RWPE2 (cell line): ENCODE measurements around the gene PXN.
A peak's percentile ranks its signal among the peaks of the same experiment; 100 is the strongest.

Experiments used
- ATAC-seq: fragments of 200-7000 bp; cut with Tn5 transposase; 3 replicates; pipeline ENCODE4 v1.9.1; 2021; ENCODE audit warnings: low read depth
- DNase-seq: peaks from one replicate; pipeline ENCODE4 v3.0.0-alpha.2; 2020; ENCODE audit warnings: low spot score
- H3K27ac ChIP-seq: fragments of 450-650 bp; 2 replicates; pipeline ENCODE4 v1.5.1; 2017; ENCODE audit warnings: mild to moderate bottlenecking; ENCODE audit not compliant: poor library complexity, severe bottlenecking
- H3K27me3 ChIP-seq: fragments of 250-450 bp; sonication (Bioruptor Pico); 2 replicates; pipeline ENCODE4 v1.5.1; 2021; ENCODE audit warnings: mild to moderate bottlenecking, moderate library complexity; ENCODE audit not compliant: insufficient read depth, poor library complexity, severe bottlenecking
- H3K36me3 ChIP-seq: fragments of 250-450 bp; sonication (Bioruptor Pico); 2 replicates; pipeline ENCODE4 v1.5.1; 2020; ENCODE audit warnings: low read depth, mild to moderate bottlenecking, moderate library complexity
- H3K4me1 ChIP-seq: fragments of 250-450 bp; sonication (Bioruptor Pico); 2 replicates; pipeline ENCODE4 v1.5.1; 2021; ENCODE audit warnings: mild to moderate bottlenecking, moderate library complexity; ENCODE audit not compliant: insufficient read depth, poor library complexity, severe bottlenecking
- H3K4me3 ChIP-seq: fragments of 250-450 bp; sonication (Bioruptor Pico); 2 replicates; pipeline ENCODE4 v1.5.1; 2021; ENCODE audit warnings: mild to moderate bottlenecking, moderate library complexity; ENCODE audit not compliant: severe bottlenecking
- H3K9me3 ChIP-seq: fragments of 250-450 bp; sonication (Bioruptor Pico); 2 replicates; pipeline ENCODE4 v1.5.1; 2021; ENCODE audit warnings: mild to moderate bottlenecking, moderate library complexity; ENCODE audit not compliant: severe bottlenecking
- TF ChIP-seq, protein P1 (sequence below): fragments of 450-650 bp; IDR thresholded peaks from one replicate; pipeline ENCODE4 v1.5.1; 2017; ENCODE audit warnings: mild to moderate bottlenecking, moderate library complexity; ENCODE audit not compliant: poor library complexity, severe bottlenecking

The PXN gene

DNA sequence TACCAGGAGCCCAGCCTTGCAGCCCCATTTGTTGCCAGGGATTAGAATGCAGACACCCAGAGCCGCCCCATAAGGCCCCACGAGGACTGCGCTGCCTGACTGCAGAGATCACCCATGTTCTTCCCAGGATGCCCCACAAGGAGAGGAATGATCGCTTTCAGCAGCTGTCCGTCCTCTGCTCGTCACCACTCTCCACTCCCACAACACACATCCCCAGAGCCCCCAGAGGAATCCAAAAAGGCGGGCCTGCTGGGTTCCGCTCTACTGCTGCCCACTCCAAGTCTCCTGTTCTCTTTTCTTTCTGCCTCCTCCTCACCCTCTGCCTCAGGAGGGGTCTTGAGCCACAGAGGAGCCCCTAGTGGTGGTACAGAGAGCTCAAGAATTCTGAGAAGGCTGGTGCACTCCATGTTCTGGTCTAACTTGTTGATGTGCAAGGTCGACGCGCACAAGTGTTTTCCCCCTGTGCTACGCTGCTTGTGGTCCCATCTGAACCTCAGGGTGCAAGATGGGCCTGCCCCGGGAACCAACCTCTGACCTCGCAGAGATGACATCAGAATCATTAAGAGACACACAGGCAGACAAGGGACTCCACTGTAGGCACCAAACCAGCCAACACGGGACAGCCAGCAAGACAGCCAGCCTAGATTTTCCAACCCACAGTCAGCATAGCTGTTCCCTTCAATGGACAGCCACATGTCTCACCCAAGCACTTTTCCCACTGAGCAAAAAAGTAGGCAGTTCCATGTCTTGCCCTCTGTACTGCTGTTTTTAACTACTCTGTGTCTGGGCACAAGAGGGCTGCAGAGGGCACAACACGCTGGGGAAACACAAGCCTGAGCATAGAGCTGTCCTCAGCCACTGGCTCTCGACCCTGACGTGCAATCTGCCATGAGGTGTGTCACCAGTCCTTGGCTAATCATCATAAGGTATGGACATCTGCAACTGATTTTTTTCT, 29.9 kb downstream of the PXN start:
- peaks cover 22% of the 10 kb centered on the region for H3K36me3 ChIP-seq
- TF ChIP-seq, protein P1, sequence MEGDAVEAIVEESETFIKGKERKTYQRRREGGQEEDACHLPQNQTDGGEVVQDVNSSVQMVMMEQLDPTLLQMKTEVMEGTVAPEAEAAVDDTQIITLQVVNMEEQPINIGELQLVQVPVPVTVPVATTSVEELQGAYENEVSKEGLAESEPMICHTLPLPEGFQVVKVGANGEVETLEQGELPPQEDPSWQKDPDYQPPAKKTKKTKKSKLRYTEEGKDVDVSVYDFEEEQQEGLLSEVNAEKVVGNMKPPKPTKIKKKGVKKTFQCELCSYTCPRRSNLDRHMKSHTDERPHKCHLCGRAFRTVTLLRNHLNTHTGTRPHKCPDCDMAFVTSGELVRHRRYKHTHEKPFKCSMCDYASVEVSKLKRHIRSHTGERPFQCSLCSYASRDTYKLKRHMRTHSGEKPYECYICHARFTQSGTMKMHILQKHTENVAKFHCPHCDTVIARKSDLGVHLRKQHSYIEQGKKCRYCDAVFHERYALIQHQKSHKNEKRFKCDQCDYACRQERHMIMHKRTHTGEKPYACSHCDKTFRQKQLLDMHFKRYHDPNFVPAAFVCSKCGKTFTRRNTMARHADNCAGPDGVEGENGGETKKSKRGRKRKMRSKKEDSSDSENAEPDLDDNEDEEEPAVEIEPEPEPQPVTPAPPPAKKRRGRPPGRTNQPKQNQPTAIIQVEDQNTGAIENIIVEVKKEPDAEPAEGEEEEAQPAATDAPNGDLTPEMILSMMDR = peak; percentile 8
- no peaks in the 10 kb centered on the region for H3K27me3 ChIP-seq
- DNase-seq (no peak), ATAC-seq (no peak)
- no peak overlapping the region for H3K4me3 ChIP-seq
- H3K4me1 ChIP-seq = peaks cover 97% of the 10 kb centered on the region
- no peaks in the 10 kb centered on the region for H3K9me3 ChIP-seq
- peak overlapping the region; percentile 100 for H3K27ac ChIP-seq

DNA sequence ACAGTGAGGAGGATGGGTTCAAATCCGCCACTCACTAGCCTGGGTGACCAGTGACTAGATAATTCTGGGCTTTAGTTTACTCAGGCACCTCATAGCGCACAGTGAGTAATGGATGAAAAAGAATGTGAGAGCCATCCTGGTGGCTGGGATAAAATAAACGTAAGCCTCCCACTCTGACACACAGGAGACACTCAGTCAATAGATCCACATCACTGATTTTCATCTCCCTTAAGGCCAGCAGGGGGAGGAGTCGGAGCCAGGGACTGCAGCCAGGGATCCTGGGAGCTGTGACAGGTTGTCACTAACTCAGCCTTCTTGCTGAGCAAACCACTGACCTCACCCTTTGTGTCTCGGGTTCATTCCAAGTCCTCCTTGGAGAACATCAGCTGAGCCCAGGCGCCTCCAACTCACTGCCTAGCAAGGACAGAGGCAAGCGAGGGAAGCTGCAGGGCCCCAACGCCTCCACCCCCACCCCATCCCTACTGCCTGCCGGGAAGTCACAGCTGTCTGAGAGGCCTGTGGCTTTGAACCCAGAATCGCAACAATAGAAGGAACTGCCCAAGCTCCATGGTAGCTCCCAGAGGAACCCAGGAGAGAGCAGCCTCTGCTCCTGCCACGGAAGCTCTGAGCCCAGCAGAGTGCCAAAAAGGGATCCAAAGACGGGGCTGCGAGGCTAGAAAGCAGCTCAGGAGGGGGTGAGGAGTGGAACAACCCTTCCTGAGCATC, 30.7 kb downstream of the PXN start:
- Histone ChIP-seq H3K36me3 (peaks cover 22% of the 10 kb centered on the region), H3K27ac (peak overlapping the region; percentile 100), H3K4me1 (peaks cover 97% of the 10 kb centered on the region), H3K9me3 (no peaks in the 10 kb centered on the region), H3K27me3 (no peaks in the 10 kb centered on the region), H3K4me3 (no peak overlapping the region)
- DNase-seq (no peak), ATAC-seq (peak; percentile 11)
- TF ChIP-seq, protein P1 = peak; percentile 50

DNA sequence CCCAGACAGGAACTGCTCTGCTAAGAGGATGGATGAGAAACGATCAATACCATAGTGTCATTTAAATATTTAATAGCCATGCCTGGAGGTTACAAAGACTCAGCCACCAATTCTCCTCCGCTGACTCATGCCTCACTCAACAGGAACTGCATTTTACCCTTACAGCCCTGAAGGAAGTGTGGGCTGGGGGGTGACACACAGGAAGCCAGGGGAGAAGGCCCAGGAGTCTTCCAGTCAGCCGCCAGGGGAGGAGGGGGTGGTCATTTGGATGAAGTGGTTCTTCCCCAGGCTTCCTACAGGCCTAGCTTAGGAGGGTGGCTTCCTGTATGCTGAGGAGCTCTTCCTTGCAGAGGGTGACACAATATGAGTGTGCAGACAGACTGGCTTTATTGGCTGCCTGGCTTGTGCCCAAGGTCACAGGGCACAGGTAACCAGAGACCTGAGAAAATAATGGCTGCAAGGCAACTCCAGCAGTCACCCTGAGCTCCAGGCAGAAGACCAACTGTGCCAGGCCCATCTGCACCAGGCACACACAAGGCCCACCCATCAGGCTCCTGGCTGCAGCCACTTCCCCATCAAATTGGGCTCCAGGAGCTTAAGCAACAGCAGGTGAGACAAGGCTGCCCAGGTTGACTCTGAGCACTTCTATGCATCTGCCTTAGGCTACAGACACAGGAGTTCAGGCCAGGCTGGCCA, 34.1 kb downstream of the PXN start:
- Histone ChIP-seq H3K27ac (peak overlapping the region; percentile 100), H3K36me3 (peaks cover 33% of the 10 kb centered on the region), H3K9me3 (no peaks in the 10 kb centered on the region), H3K27me3 (no peaks in the 10 kb centered on the region), H3K4me1 (peaks cover 97% of the 10 kb centered on the region), H3K4me3 (no peak overlapping the region)
- DNase-seq (peak; percentile 99), ATAC-seq (peak; percentile 66)
- TF ChIP-seq, protein P1 = no peak

DNA sequence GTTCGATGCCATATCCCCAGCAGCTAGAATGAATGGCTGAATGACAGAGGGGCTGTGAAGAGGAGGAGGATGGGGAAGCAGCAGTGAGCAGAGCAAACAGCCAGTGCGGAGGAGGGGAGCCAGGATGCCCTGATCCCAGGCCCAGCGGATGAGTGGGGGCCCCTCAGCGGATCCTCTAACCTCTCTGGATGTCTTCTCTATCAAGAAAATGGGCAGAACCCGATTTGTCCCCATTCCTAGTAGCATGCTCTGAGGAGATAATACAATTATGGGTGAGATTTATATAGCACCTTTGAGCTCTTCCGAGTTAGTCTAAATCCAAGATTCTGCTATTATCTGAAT, 34.6 kb downstream of the PXN start:
- DNase-seq (no peak), ATAC-seq (no peak)
- Histone ChIP-seq H3K36me3 (peaks cover 38% of the 10 kb centered on the region), H3K27me3 (no peaks in the 10 kb centered on the region), H3K9me3 (no peaks in the 10 kb centered on the region), H3K27ac (peak overlapping the region; percentile 100), H3K4me3 (no peak overlapping the region), H3K4me1 (peaks cover 97% of the 10 kb centered on the region)
- TF ChIP-seq, protein P1 = no peak
